ENCODE results near the gene CDH4. TPM values are rescaled to one million over a fixed set of nuclear protein-coding genes. Genes with fewer than 3 reads are reported as not detected.

The CDH4 gene
- total and polyA plus RNA-seq, 10 donors: 0.30 to 20.1 (median 7.7) TPM

DNA sequence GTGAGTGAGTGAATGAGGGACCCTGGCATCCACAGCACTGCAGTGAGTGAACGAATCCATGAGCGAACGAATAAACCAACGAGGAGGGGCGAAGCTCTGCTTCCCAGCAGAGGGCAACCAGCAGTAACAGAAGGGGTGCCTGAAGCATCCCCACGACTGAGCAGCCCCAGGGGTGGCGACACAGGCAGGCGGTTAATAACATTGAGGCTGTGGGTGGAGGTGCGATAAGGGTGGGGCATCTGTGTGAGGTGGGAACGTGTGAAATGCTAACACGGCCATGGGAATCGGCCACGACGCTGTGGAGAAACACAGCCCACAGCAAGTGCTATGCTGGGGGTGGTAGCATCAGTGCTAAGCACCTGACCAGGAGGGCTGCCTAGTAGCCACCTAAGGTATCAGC, 737.7 kb downstream of the CDH4 start:
- no peak overlapping the region for H3K27ac ChIP-seq
- 80 to 88% (median 86%) methylated on average over 14 of the region's 14 CpGs for WGBS, 5 donors
- no peak overlapping the region for H3K4me3 ChIP-seq
- H3K4me1 ChIP-seq: no peaks in the 10 kb centered on the region
- TF ChIP-seq POLR2AphosphoS5 (IDR thresholded peaks at IDR 0.05) (no peak), POLR2A (IDR thresholded peaks at IDR 0.05) (no peak)
- TF ChIP-seq, protein P1, sequence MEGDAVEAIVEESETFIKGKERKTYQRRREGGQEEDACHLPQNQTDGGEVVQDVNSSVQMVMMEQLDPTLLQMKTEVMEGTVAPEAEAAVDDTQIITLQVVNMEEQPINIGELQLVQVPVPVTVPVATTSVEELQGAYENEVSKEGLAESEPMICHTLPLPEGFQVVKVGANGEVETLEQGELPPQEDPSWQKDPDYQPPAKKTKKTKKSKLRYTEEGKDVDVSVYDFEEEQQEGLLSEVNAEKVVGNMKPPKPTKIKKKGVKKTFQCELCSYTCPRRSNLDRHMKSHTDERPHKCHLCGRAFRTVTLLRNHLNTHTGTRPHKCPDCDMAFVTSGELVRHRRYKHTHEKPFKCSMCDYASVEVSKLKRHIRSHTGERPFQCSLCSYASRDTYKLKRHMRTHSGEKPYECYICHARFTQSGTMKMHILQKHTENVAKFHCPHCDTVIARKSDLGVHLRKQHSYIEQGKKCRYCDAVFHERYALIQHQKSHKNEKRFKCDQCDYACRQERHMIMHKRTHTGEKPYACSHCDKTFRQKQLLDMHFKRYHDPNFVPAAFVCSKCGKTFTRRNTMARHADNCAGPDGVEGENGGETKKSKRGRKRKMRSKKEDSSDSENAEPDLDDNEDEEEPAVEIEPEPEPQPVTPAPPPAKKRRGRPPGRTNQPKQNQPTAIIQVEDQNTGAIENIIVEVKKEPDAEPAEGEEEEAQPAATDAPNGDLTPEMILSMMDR (IDR thresholded peaks at IDR 0.05 in 8 of 11, conservative IDR thresholded peaks at IDR 0.05 in 3 of 11): no peak
- DNase-seq: no peak
- intact Hi-C loops (cut with DNase I; ENCODE audit: low total_unique reads): no loop called here
- H3K27me3 ChIP-seq (replicated peaks in 1 of 7): no peaks in the 10 kb centered on the region
- H3K36me3 ChIP-seq: peaks cover 7 to 94% (median 69%) of the 10 kb centered on the region in 6 donors
- H3K9me3 ChIP-seq: peaks cover 0 to 31% (median 21%) of the 10 kb centered on the region in 8 donors

Small RNA genes lying within 50 kb of the gene (microRNA-seq; reads per million reads assigned to microRNA genes)
- 0 to 0.57 (median 0) reads per million in 3 donors for gene MIR1257
